ENCODE results near the gene PIRT.

PIRT gene

GRCh38 chr17:10797476-10798328, 40.2 kb downstream of the PIRT start:
- intact Hi-C loops (cut with DNase I), result no loop called here
- no peak for DNase-seq

- DNase-seq, result no peak
- intact Hi-C loops (cut with DNase I), result no loop called here
Measured at GRCh38 chr17:10793816-10794215, 44.1 kb downstream of the PIRT start.

GRCh38 chr17:10793256-10793655, 44.6 kb downstream of the PIRT start:
- no peak for DNase-seq
- intact Hi-C loops (cut with DNase I), result no loop called here

- DNase-seq, result no peak
- intact Hi-C loops (cut with DNase I), result no loop called here
Measured at GRCh38 chr17:10792151-10792550, 45.7 kb downstream of the PIRT start.

- intact Hi-C loops (cut with DNase I), result no loop called here
- peak in 5 of 42 donors; percentile 17 to 61 (median 27) for DNase-seq
Measured at GRCh38 chr17:10790491-10791401, 47.1 kb downstream of the PIRT start.

GRCh38 chr17:10789694-10790271, 48.1 kb downstream of the PIRT start:
- DNase-seq, result no peak
- intact Hi-C loops (cut with DNase I), result loop anchor here (5.0 kb wide), 1 partner anchor 52 kb away; no protein-coding TSS in a partner anchor

- intact Hi-C loops (cut with DNase I), result loop anchor here (5.0 kb wide), 1 partner anchor 50 kb away; no protein-coding TSS in a partner anchor
- peak in 1 of 42 donors; percentile 10 for DNase-seq
Measured at GRCh38 chr17:10787306-10788045, 50.4 kb downstream of the PIRT start.

- no peak for DNase-seq
- intact Hi-C loops (cut with DNase I), result loop anchor here (5.0 kb wide), 1 partner anchor 48 kb away; no protein-coding TSS in a partner anchor
Measured at GRCh38 chr17:10785295-10785694, 52.6 kb downstream of the PIRT start.

GRCh38 chr17:10779609-10780008, 58.3 kb downstream of the PIRT start:
- no peak for DNase-seq
- intact Hi-C loops (cut with DNase I), result no loop called here

- DNase-seq, result no peak
- intact Hi-C loops (cut with DNase I), result no loop called here
Measured at GRCh38 chr17:10777890-10778289, 60.0 kb downstream of the PIRT start.

GRCh38 chr17:10777131-10777807, 60.6 kb downstream of the PIRT start:
- peak in 1 of 42 donors; percentile 3 for DNase-seq
- intact Hi-C loops (cut with DNase I), result no loop called here

- DNase-seq, result no peak
- intact Hi-C loops (cut with DNase I), result no loop called here
Measured at GRCh38 chr17:10776381-10776780, 61.5 kb downstream of the PIRT start.

- intact Hi-C loops (cut with DNase I), result no loop called here
- peak in 1 of 42 donors; percentile 13 for DNase-seq
Measured at GRCh38 chr17:10775740-10776356, 62.0 kb downstream of the PIRT start.

- intact Hi-C loops (cut with DNase I), result no loop called here
- DNase-seq, result peak in 2 of 42 donors; percentile 1 to 4
Measured at GRCh38 chr17:10775058-10775457, 62.8 kb downstream of the PIRT start.

- DNase-seq, result no peak
- intact Hi-C loops (cut with DNase I), result loop anchor here (2.0 kb wide), 1 partner anchor 71 kb away; no protein-coding TSS in a partner anchor
Measured at GRCh38 chr17:10773391-10773790, 64.5 kb downstream of the PIRT start.
